Mesothelial cell of epicardium (in vitro differentiated cells): ENCODE results near the gene NFS1. TPM values are rescaled to one million over a fixed set of nuclear protein-coding genes. Genes with fewer than 3 reads are reported as not detected.

Source experiments
- DNase-seq, 2 experiments: peaks; one replicate each; pipeline ENCODE4 v3.0.0; 2021; ENCODE audit warnings: low spot score in 2 of 2; ENCODE audit not compliant: unreplicated experiment in 2 of 2
- H3K27ac Mint-ChIP-seq: 2 replicates; pipeline ENCODE4 v1.8.0; 2021; ENCODE audit warnings: mixed read lengths
- H3K27me3 Mint-ChIP-seq: 2 replicates; pipeline ENCODE4 v1.8.0; 2021; ENCODE audit warnings: low read depth, mixed read lengths
- H3K36me3 Mint-ChIP-seq: 2 replicates; pipeline ENCODE4 v1.8.0; 2021; ENCODE audit warnings: mixed read lengths
- H3K4me1 Mint-ChIP-seq: 2 replicates; pipeline ENCODE4 v1.8.0; 2021; ENCODE audit warnings: mixed read lengths
- H3K4me3 Mint-ChIP-seq: 2 replicates; pipeline ENCODE4 v1.8.0; 2021; ENCODE audit warnings: mild to moderate bottlenecking, moderate library complexity, mixed read lengths
- H3K9me3 Mint-ChIP-seq: 2 replicates; pipeline ENCODE4 v1.8.0; 2021; ENCODE audit warnings: mixed read lengths
- total RNA-seq: library from RNA; stranded (reverse); gene quantifications from 3 replicates; pipeline ENCODE4 v1.2.1, GENCODE V29; 2021
- TF ChIP-seq, protein P1 (sequence below): fragments of 200-600 bp; sonication (generic); IDR thresholded peaks from one replicate; pipeline ENCODE4 v1.5.0; 2021; ENCODE audit warnings: antibody characterized with exemption; ENCODE audit not compliant: unreplicated experiment

The NFS1 gene
- total RNA-seq, 1 donor from 2014 or later, result 18.9 TPM

DNA sequence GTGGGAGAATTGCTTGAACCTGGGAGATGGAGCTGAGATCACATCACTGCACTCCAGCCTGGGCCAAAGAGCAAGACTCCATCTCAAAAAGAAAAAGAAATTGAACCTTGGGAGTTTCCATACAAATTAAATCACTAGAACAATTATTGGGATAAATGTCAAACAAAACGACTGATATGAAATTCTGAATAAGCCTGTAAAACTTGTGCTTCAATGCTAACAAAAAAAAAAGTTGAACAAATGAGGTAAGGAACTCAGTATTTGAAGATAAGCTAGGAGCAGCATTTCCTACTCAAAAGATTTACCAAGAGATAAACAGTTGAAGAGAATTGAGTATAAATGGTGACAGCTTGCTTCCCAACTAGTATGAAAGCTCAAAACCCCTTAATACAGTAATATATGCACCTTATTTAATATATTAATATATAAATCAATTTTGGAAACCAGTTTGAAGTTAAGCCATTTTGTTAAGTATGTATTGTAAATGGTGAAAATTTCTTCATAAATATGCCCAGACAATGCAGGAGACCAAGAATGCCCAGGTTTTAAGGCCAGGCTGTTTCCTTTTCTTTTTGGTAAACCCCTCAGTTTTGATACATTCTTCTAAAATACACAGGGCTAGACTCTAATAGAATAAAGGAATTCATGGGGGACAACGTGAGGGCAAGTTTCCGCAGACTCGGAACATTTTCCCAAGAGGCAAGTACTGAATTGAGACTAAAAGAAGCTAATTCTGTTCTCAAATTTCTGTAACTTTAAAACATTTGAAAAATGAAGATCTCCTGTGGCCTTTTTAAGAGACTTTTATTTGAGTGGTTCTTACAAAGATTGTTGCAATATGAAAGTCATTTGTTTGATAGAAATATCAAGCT lies 3.9 kb upstream of the NFS1 start:
- TF ChIP-seq, protein P1, sequence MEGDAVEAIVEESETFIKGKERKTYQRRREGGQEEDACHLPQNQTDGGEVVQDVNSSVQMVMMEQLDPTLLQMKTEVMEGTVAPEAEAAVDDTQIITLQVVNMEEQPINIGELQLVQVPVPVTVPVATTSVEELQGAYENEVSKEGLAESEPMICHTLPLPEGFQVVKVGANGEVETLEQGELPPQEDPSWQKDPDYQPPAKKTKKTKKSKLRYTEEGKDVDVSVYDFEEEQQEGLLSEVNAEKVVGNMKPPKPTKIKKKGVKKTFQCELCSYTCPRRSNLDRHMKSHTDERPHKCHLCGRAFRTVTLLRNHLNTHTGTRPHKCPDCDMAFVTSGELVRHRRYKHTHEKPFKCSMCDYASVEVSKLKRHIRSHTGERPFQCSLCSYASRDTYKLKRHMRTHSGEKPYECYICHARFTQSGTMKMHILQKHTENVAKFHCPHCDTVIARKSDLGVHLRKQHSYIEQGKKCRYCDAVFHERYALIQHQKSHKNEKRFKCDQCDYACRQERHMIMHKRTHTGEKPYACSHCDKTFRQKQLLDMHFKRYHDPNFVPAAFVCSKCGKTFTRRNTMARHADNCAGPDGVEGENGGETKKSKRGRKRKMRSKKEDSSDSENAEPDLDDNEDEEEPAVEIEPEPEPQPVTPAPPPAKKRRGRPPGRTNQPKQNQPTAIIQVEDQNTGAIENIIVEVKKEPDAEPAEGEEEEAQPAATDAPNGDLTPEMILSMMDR, result no peak
- Mint-ChIP-seq H3K4me1 (peaks cover 15% of the 10 kb centered on the region), H3K36me3 (peaks cover 25% of the 10 kb centered on the region), H3K27ac (peak overlapping the region; percentile 71), H3K4me3 (no peak overlapping the region), H3K9me3 (no peaks in the 10 kb centered on the region), H3K27me3 (no peaks in the 10 kb centered on the region)
- DNase-seq, result no peak

DNA sequence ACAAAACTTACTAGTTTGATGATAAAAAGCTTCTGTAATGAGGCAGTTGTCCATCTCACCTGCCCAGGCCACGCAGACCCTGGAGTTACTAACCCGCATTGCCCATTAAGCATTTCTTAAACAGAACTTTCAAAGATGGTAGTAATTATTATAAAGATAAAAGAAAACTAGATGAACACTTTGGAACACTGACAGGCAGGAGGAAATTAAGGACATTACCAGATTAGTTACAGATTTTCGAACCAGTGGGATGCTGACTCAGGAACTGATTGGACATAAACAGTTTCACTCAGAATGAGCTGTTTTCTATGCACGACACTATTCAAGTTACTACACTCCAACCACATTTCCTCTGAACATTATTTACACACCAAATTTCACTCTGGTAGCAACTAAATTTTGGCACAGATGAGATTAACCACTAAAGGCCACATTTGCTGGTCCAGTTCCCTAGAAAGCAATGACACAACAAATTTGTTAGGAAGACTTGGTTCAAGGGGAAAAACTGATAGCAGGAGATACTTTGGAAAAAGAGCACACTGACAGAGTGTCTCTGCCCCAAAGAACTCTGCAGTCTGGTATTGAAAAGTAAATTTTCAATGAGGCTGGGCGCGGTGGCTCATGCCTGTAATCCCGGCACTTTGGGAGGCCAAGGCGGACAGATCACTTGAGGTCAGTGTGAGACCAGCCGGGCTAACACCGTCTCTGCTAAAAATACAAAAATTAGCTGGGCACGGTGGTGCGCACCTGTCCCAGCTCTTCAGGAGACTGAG lies 3.1 kb upstream of the NFS1 start:
- H3K27ac Mint-ChIP-seq, result peak overlapping the region; percentile 79
- TF ChIP-seq, protein P1, result no peak
- H3K4me3 Mint-ChIP-seq, result no peak overlapping the region
- H3K4me1 Mint-ChIP-seq, result peaks cover 23% of the 10 kb centered on the region
- H3K36me3 Mint-ChIP-seq, result peaks cover 25% of the 10 kb centered on the region
- no peak for DNase-seq
- no peaks in the 10 kb centered on the region for H3K9me3 Mint-ChIP-seq
- no peaks in the 10 kb centered on the region for H3K27me3 Mint-ChIP-seq

DNA sequence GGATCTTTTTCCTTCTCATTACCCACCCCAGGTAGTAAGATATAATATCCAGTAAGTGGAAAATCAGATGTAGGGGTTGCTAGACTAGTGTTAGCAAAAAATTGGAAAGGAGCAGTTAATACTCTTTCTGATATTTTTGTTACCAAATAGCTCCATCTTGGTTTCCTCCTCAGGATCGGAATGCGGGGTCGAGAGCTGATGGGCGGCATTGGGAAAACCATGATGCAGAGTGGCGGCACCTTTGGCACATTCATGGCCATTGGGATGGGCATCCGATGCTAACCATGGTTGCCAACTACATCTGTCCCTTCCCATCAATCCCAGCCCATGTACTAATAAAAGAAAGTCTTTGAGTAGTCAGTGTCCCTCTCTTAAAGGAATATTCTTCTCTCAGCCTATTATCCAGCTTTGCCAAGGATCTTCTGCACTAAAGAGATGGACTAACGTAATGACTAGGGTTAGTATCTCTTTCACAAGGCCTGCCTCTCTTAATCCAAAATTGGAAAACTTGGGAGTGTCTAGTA lies 1.5 kb upstream of the NFS1 start:
- DNase-seq, result no peak

DNA sequence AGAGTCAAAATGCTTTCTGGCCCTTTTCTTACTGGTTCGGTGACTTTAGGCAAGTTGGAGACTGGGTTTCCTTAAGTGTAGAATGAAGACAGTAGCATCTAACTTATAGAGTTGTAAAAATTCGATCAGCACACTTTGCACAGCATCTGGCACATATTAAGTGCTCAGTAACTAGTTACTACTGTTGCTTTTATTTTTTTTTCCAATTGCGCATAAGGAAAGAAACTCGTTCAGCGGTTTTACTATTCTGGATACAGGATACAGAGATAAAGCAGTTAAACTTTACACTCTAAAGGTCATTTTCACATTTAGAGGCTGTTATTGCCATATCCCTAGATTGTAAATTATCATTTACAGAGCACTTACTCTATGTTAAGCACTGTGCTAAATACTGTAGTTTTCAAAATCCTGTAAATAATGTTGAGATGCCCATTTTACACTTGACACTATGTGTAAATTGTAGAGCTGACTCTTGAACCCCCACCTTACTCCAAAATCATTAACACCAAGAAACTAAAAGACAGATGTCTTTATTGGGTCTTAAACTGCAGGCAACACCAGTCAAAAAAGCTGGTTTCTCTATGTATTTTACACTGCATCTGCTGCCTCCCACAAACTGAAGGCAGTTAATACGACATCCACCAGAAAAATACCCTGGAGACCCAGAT lies 939 bp upstream of the NFS1 start:
- Mint-ChIP-seq H3K27ac (peak overlapping the region; percentile 99), H3K27me3 (no peaks in the 10 kb centered on the region), H3K4me1 (peaks cover 23% of the 10 kb centered on the region), H3K36me3 (peaks cover 24% of the 10 kb centered on the region), H3K4me3 (peak overlapping the region; percentile 84), H3K9me3 (no peaks in the 10 kb centered on the region)
- DNase-seq, result no peak
- TF ChIP-seq, protein P1, result no peak

More for the DNA sequence above, 1.5 kb upstream of the NFS1 start:
- Mint-ChIP-seq H3K4me3 (peak overlapping the region; percentile 84), H3K27ac (peak overlapping the region; percentile 99), H3K27me3 (no peaks in the 10 kb centered on the region), H3K9me3 (no peaks in the 10 kb centered on the region), H3K36me3 (peaks cover 22% of the 10 kb centered on the region), H3K4me1 (peaks cover 23% of the 10 kb centered on the region)
- TF ChIP-seq, protein P1, result no peak
